Stimulated activated CD8-positive, alpha-beta memory T cell treated with anti-CD3 and anti-CD28 coated beads, Interleukin-7, amount 100 ng/mL, for 1 hour (primary cell): Measurements from ENCODE around the gene CDH23.

Experiments
- DNase-seq, 2 donors: peaks; one replicate each; pipeline ENCODE4 v3.0.0-alpha.2; 2020; ENCODE audit warnings: low read depth in 2 of 2

The CDH23 gene

GRCh38 chr10:71537125-71537524 lies 140.4 kb downstream of the CDH23 start:
- no peak for DNase-seq

GRCh38 chr10:71537681-71538080 lies 141.0 kb downstream of the CDH23 start:
- no peak for DNase-seq

- DNase-seq, result no peak
Observed at GRCh38 chr10:71538608-71539260, 142.0 kb downstream of the CDH23 start.

GRCh38 chr10:71539442-71540118 lies 142.9 kb downstream of the CDH23 start:
- DNase-seq, result no peak

GRCh38 chr10:71542478-71542877 lies 145.8 kb downstream of the CDH23 start:
- no peak for DNase-seq

GRCh38 chr10:71543608-71544170 lies 147.0 kb downstream of the CDH23 start:
- DNase-seq, result no peak

- DNase-seq, result no peak
Observed at GRCh38 chr10:71545001-71545400, 148.3 kb downstream of the CDH23 start.

GRCh38 chr10:71546220-71546619 lies 149.5 kb downstream of the CDH23 start:
- DNase-seq, result no peak

GRCh38 chr10:71547312-71547711 lies 150.6 kb downstream of the CDH23 start:
- DNase-seq, result no peak

- DNase-seq, result no peak
Observed at GRCh38 chr10:71547876-71548846, 151.4 kb downstream of the CDH23 start.

GRCh38 chr10:71549766-71550533 lies 153.2 kb downstream of the CDH23 start:
- no peak for DNase-seq

GRCh38 chr10:71550628-71551027 lies 153.9 kb downstream of the CDH23 start:
- no peak for DNase-seq

- DNase-seq, result no peak
Observed at GRCh38 chr10:71551970-71552369, 155.2 kb downstream of the CDH23 start.

GRCh38 chr10:71553432-71553831 lies 156.7 kb downstream of the CDH23 start:
- DNase-seq, result no peak

- DNase-seq, result no peak
Observed at GRCh38 chr10:71554671-71555070, 158.0 kb downstream of the CDH23 start.

- DNase-seq, result no peak
Observed at GRCh38 chr10:71555087-71555723, 158.5 kb downstream of the CDH23 start.

GRCh38 chr10:71555724-71556119 lies 159.0 kb downstream of the CDH23 start:
- no peak for DNase-seq

GRCh38 chr10:71558991-71559390 lies 162.3 kb downstream of the CDH23 start:
- no peak for DNase-seq

- no peak for DNase-seq
Observed at GRCh38 chr10:71561003-71561574, 164.4 kb downstream of the CDH23 start.

GRCh38 chr10:71562181-71562580 lies 165.5 kb downstream of the CDH23 start:
- DNase-seq, result no peak
